ENCODE data around the gene SAP30BP. TPM values are rescaled to one million over a fixed set of nuclear protein-coding genes. Genes with fewer than 3 reads are reported as not detected.

The SAP30BP gene
- total and polyA plus RNA-seq, 2 donors (not counting 3 experiments of a cell fraction or from before 2014, with no cell fraction given): 116 to 151 TPM

DNA sequence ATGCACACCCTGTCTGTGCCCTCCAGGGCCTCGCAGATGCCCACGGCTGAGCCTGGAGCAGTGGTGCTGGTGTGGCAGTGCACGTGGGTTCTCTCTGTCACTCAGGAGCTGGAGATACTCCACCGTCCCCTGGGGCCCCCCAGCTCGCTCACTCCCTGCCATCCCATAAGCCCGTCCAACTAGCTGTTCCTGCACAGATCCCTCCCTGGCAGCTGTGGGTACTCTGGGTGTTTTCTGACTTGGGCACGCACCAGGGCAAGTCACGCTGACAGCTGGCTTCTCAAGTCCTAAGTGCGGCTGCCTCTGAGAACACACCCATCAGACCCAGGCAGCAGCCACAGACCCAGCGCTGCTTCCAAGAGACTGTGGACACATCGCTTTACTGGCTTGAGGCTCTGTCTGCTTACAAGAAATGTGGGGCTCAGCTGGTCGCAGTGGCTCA, 28.7 kb downstream of the SAP30BP start:
- BruUV-seq (replicated peaks): no TSS peak
- H3K27me3 ChIP-seq (ENCODE audit: control insufficient read depth in 2 of 2, insufficient read depth in 2 of 2, low read length in 2 of 2): no peaks in the 10 kb centered on the region
- no peak overlapping the region for H3K9ac ChIP-seq (replicated peaks; ENCODE audit: extremely low read depth, insufficient read depth, low read length)
- H2AFZ ChIP-seq (ENCODE audit: low read depth, low read length): no peak overlapping the region
- H3K9me3 ChIP-seq (replicated peaks; ENCODE audit: control insufficient read depth, insufficient read depth, low read length): no peaks in the 10 kb centered on the region
- H4K20me1 ChIP-seq (replicated peaks; ENCODE audit: control insufficient read depth, extremely low read depth, insufficient read depth, low read length): no peaks in the 10 kb centered on the region
- no peak overlapping the region for H3K4me2 ChIP-seq (ENCODE audit: insufficient read depth, low read length)
- H3K36me3 ChIP-seq (ENCODE audit: control insufficient read depth in 2 of 2, extremely low read depth in 1 of 2, insufficient read depth in 2 of 2, low read length in 2 of 2): peaks cover 10 to 16% of the 10 kb centered on the region in 2 experiments
- no peak overlapping the region for H3K27ac ChIP-seq (ENCODE audit: insufficient read depth, low read depth, low read length)
- peaks cover 43% of the 10 kb centered on the region for H3K79me2 ChIP-seq (ENCODE audit: control insufficient read depth, insufficient read depth, low read length)
- intact Hi-C loops (cut with micrococcal nuclease): no loop called here
- H3K4me3 ChIP-seq (replicated peaks in 1 of 3; ENCODE audit: insufficient read depth in 1 of 3, low read depth in 1 of 3, low read length in 3 of 3): no peak overlapping the region
- DNase-seq (ENCODE audit: low read depth, low spot score) (no peak), FAIRE-seq (no peak)
- dilution Hi-C loops (cut with MboI; ENCODE audit: extremely low pct_ligation_motif_present, low sequenced_read_pairs): no loop called here
- ChIA-PET CTCF (interaction anchor here (1.2 to 8.9 kb wide), 5 partner anchors 9 to 53 kb away, joined by 3 to 88 read pairs (median 7); no protein-coding TSS in a partner anchor), POLR2A (no interaction called here)
- peaks cover 75% of the 10 kb centered on the region for H3K4me1 ChIP-seq (ENCODE audit: control insufficient read depth, extremely low read depth, insufficient read depth, low read length)
- no peak for TF ChIP-seq FOS (IDR thresholded peaks at IDR 0.05; ENCODE audit: borderline replicate concordance, insufficient read depth, low read length)
- TF ChIP-seq EZH2 (IDR thresholded peaks at IDR 0.05; ENCODE audit: borderline replicate concordance, low read depth, low read length, severe bottlenecking): no peak
- no peak for TF ChIP-seq MYC (IDR thresholded peaks at IDR 0.05; ENCODE audit: low read depth, low read length)
- no peak for TF ChIP-seq CTCF (IDR thresholded peaks at IDR 0.05; ENCODE audit: extremely low read depth in 1 of 2, insufficient read depth in 1 of 2, low read depth in 1 of 2, low read length in 2 of 2)
- no peak for TF ChIP-seq POLR2AphosphoS5 (IDR thresholded peaks at IDR 0.05; ENCODE audit: insufficient read depth, low read depth, low read length)
- TF ChIP-seq, protein P1, sequence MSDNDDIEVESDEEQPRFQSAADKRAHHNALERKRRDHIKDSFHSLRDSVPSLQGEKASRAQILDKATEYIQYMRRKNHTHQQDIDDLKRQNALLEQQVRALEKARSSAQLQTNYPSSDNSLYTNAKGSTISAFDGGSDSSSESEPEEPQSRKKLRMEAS (IDR thresholded peaks at IDR 0.05; ENCODE audit: insufficient read depth, insufficient read length): no peak
- no peak for TF ChIP-seq GATA2 (IDR thresholded peaks at IDR 0.05; ENCODE audit: insufficient read depth, insufficient read length, low read depth, low read length)
- no peaks in the 10 kb centered on the region for H3K9me1 ChIP-seq (replicated peaks; ENCODE audit: control insufficient read depth, extremely low read depth, insufficient read depth, low read length)

Data from endothelial cell of umbilical vein (primary cell).